HCT116 (cell line): ENCODE results near the gene ING1. TPM values are rescaled to one million over a fixed set of nuclear protein-coding genes. Genes with fewer than 3 reads are reported as not detected.

ENCODE experiments used
- ATAC-seq: fragments of 200-7000 bp; cut with Tn5 transposase; 2 replicates; pipeline ENCODE4 v1.9.1; 2020; ENCODE audit warnings: mild to moderate bottlenecking, moderate library complexity
- BruUV-seq: library from RNA; stranded (reverse); fragments of 400-500 nt; replicated peaks from 2 replicates; lab custom pipeline; 2021; lab: Mats Ljungman, UMichigan
- CTCF ChIA-PET: fragments of 300-600 bp; sonication (Branson Sonifier 250); formaldehyde crosslinking; loops from one replicate; lab custom pipeline; 2021; ENCODE audit warnings: antibody characterized with exemption; lab: Charles Lee
- POLR2A ChIA-PET: fragments of 300-600, 350-600 bp; sonication (Branson Sonifier 250); formaldehyde crosslinking; loops from one replicate; lab custom pipeline; 2021; ENCODE audit warnings: antibody characterized with exemption; lab: Charles Lee
- RAD21 ChIA-PET, 2 experiments: fragments of 300-600 bp; sonication (Branson Sonifier 250); formaldehyde crosslinking; loops; one replicate each; lab custom pipeline; 2023; ENCODE audit warnings: low total read pairs in 2 of 2; ENCODE audit not compliant: uncharacterized antibody in 2 of 2, unreplicated experiment in 2 of 2, low non-redundant PET in 1 of 2; lab: Charles Lee
- DNase-seq: peaks from one replicate; pipeline ENCODE4 v3.0.0-alpha.2; 2010; ENCODE audit warnings: low read depth, low spot score
- H2AFZ ChIP-seq: fragments of 200-600 bp; shearing (Covaris generic), sonication (generic); 2 replicates; pipeline ENCODE4 v1.6.1; 2017; ENCODE audit warnings: low read depth, mixed run types, mixed read lengths, antibody characterized with exemption, low read length; ENCODE audit not compliant: poor library complexity, severe bottlenecking
- H3K27ac ChIP-seq: 2 replicates; pipeline ENCODE4 v1.5.1; 2012; ENCODE audit warnings: low read depth, low read length
- H3K27me3 ChIP-seq: fragments of 200-600 bp; sonication (generic); 2 replicates; pipeline ENCODE4 v1.6.1; 2016; ENCODE audit warnings: mixed run types, low read length, mixed read lengths; ENCODE audit not compliant: insufficient read depth
- H3K36me3 ChIP-seq, 2 experiments: fragments of 200-500 bp in 1 of 2; fragments of 200-600 bp in 1 of 2; sonication (Bioruptor generic) in 1 of 2; sonication (generic) in 1 of 2; 2 replicates each; pipeline versions ENCODE4 v1.5.1 to v1.6.1; 2014 to 2016; ENCODE audit warnings: low read length in 2 of 2, inconsistent platforms in 1 of 2, mixed read lengths in 1 of 2, mixed run types in 1 of 2; ENCODE audit not compliant: insufficient read depth in 2 of 2, control insufficient read depth in 1 of 2
- H3K4me1 ChIP-seq, 2 experiments: fragments of 200-600 bp in 1 of 2; sonication (generic) in 1 of 2; 2 replicates each; pipeline versions ENCODE4 v1.5.1 to v1.6.1; 2012 to 2017; ENCODE audit warnings: low read length in 2 of 2, inconsistent platforms in 1 of 2, mild to moderate bottlenecking in 1 of 2, mixed read lengths in 1 of 2, mixed run types in 1 of 2, moderate library complexity in 1 of 2; ENCODE audit not compliant: insufficient read depth in 2 of 2, control insufficient read depth in 1 of 2
- H3K4me2 ChIP-seq: fragments of 200-600 bp; sonication (generic); 2 replicates; pipeline ENCODE4 v1.6.1; 2017; ENCODE audit warnings: mixed run types, low read length, mixed read lengths
- H3K4me3 ChIP-seq, 2 experiments: fragments of 200-600 bp in 1 of 2; sonication (generic) in 1 of 2; replicated peaks in 1 of 2; 2 replicates each; pipeline ENCODE4 v1.5.1; 2011 to 2016; ENCODE audit warnings: low read length in 2 of 2, control low read depth in 1 of 2, low read depth in 1 of 2, mild to moderate bottlenecking in 1 of 2, mixed read lengths in 1 of 2, mixed run types in 1 of 2
- H3K79me2 ChIP-seq: fragments of 200-600 bp; sonication (generic); 2 replicates; pipeline ENCODE4 v1.6.1; 2017; ENCODE audit warnings: mild to moderate bottlenecking, mixed run types, low read length, moderate library complexity, mixed read lengths; ENCODE audit not compliant: insufficient read depth
- H3K9ac ChIP-seq: fragments of 200-600 bp; sonication (generic); 2 replicates; pipeline ENCODE4 v1.6.1; 2016; ENCODE audit warnings: low read length, mixed read lengths
- H3K9me2 ChIP-seq: fragments of 200-600 bp; sonication (generic), shearing (Covaris generic); 2 replicates; pipeline ENCODE4 v1.6.1; 2017; ENCODE audit warnings: mixed run types, mild to moderate bottlenecking, moderate library complexity; ENCODE audit not compliant: insufficient read depth
- H3K9me3 ChIP-seq, 2 experiments: fragments of 200-500 bp in 1 of 2; fragments of 200-600 bp in 1 of 2; sonication (Bioruptor generic) in 1 of 2; sonication (generic) in 1 of 2; 2 replicates each; pipeline ENCODE4 v1.6.1; 2014 to 2017; ENCODE audit warnings: low read length in 2 of 2, mixed read lengths in 2 of 2, inconsistent platforms in 1 of 2, low read depth in 1 of 2, mild to moderate bottlenecking in 1 of 2, mixed run types in 1 of 2, moderate library complexity in 1 of 2; ENCODE audit not compliant: control insufficient read depth in 1 of 2, insufficient read depth in 1 of 2
- H4K20me1 ChIP-seq: fragments of 200-600 bp; sonication (generic), shearing (Covaris generic); 2 replicates; pipeline ENCODE4 v1.6.1; 2017; ENCODE audit warnings: mixed run types, mild to moderate bottlenecking, moderate library complexity; ENCODE audit not compliant: insufficient read depth
- CEBPB ChIP-seq: IDR thresholded peaks from 2 replicates; pipeline ENCODE4 v1.6.1; 2012; ENCODE audit warnings: low read depth
- EGR1 ChIP-seq: IDR thresholded peaks from 2 replicates; pipeline ENCODE4 v1.6.1; 2012; ENCODE audit warnings: low read depth
- ELF1 ChIP-seq: IDR thresholded peaks from 2 replicates; pipeline ENCODE4 v1.6.1; 2012; ENCODE audit warnings: low read depth, borderline replicate concordance
- EZH2 ChIP-seq: fragments of 200-600 bp; sonication (generic); IDR thresholded peaks from 2 replicates; pipeline ENCODE4 v1.6.1; 2017; ENCODE audit warnings: antibody characterized with exemption, mixed run types
- EZH2phosphoT487 ChIP-seq: fragments of 200-600 bp; IDR thresholded peaks from 2 replicates; pipeline ENCODE4 v1.6.1; 2018; ENCODE audit warnings: antibody characterized with exemption, borderline replicate concordance
- FOSL1 ChIP-seq: IDR thresholded peaks from 2 replicates; pipeline ENCODE4 v1.6.1; 2012; ENCODE audit warnings: low read depth
- POLR2A ChIP-seq: IDR thresholded peaks from 2 replicates; pipeline ENCODE4 v1.7.0; 2011; ENCODE audit warnings: borderline replicate concordance; ENCODE audit not compliant: insufficient read depth, insufficient read length; ENCODE audit errors: extremely low read depth
- POLR2AphosphoS5 ChIP-seq: IDR thresholded peaks from 2 replicates; pipeline ENCODE4 v1.6.1; 2011; ENCODE audit warnings: mild to moderate bottlenecking, low read depth, low read length, moderate library complexity
- RAD21 ChIP-seq: IDR thresholded peaks from 2 replicates; pipeline ENCODE4 v1.6.1; 2012; ENCODE audit warnings: low read depth, mild to moderate bottlenecking
- SIN3A ChIP-seq: IDR thresholded peaks from 2 replicates; pipeline ENCODE4 v1.6.1; 2012; ENCODE audit warnings: low read depth
- SP1 ChIP-seq: IDR thresholded peaks from 2 replicates; pipeline ENCODE4 v1.6.1; 2012; ENCODE audit warnings: low read depth
- SRF ChIP-seq: IDR thresholded peaks from 2 replicates; pipeline ENCODE4 v1.6.1; 2012; ENCODE audit warnings: low read depth
- TCF7L2 ChIP-seq: IDR thresholded peaks from 2 replicates; pipeline ENCODE4 v1.7.0; 2011; ENCODE audit warnings: borderline replicate concordance, inconsistent platforms; ENCODE audit not compliant: insufficient read depth, insufficient read length; ENCODE audit errors: extremely low read depth
- ZFX ChIP-seq: fragments of 450-650 bp; IDR thresholded peaks from 2 replicates; pipeline ENCODE4 v1.6.1; 2017
- intact Hi-C: fragments of 100-400 bp; cut with micrococcal nuclease; formaldehyde crosslinking; loops from 2 replicates; pipeline ENCODE4 v1.10.0; 2022
- total RNA-seq: library from RNA; stranded (reverse); gene quantifications from one replicate; pipeline ENCODE4 v1.2.1, GENCODE V29; 2021; ENCODE audit not compliant: unreplicated experiment
- TF ChIP-seq, protein P1 (sequence below): IDR thresholded peaks from 2 replicates; pipeline ENCODE4 v1.6.1; 2012
- TF ChIP-seq, protein P2 (sequence below): IDR thresholded peaks from 2 replicates; pipeline ENCODE4 v1.6.1; 2012; ENCODE audit warnings: low read depth
- TF ChIP-seq, protein P3 (sequence below), 3 experiments: fragments of 200-600 bp in 1 of 3; sonication (generic) in 1 of 3; IDR thresholded peaks in 2 of 3; conservative IDR thresholded peaks in 1 of 3; 2 replicates each; pipeline ENCODE4 v1.5.1; 2012 to 2017; ENCODE audit warnings: low read depth in 2 of 3, low read length in 2 of 3, antibody characterized with exemption in 1 of 3, borderline replicate concordance in 1 of 3, control low read depth in 1 of 3, mild to moderate bottlenecking in 1 of 3, mixed read lengths in 1 of 3, mixed run types in 1 of 3, moderate library complexity in 1 of 3; ENCODE audit not compliant: insufficient read depth in 1 of 3
- TF ChIP-seq, protein P4 (sequence below): IDR thresholded peaks from 2 replicates; pipeline ENCODE4 v1.6.1; 2012
- TF ChIP-seq, protein P5 (sequence below): IDR thresholded peaks from 2 replicates; pipeline ENCODE4 v1.6.1; 2011; ENCODE audit warnings: mild to moderate bottlenecking, low read length, moderate library complexity; ENCODE audit not compliant: insufficient replicate concordance; ENCODE audit errors: extremely low read depth

The ING1 gene
- total RNA-seq, 1 experiment from 2014 or later = 27.0 TPM

DNA sequence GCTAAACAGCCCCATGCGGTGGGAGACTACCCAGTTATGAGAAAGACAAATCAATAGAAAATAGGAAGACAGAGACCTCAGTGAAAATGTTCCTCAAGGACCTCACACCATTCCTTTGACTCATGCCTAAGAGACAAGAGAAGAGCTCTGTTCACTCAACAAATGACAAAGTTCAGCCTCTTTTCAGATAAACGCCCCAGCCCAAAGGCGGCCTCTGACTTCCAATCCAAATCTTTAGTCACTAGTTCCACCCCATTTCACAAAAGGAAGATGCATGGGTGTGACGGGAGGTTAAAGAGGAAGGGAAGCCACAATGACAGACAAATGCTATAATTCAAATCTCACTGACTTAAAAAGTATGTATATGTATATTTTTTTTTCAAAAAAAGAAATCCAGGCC, 15.7 kb upstream of the ING1 start (continued):
- TF ChIP-seq TCF7L2 (no peak), CEBPB (no peak), EZH2phosphoT487 (no peak)

DNA sequence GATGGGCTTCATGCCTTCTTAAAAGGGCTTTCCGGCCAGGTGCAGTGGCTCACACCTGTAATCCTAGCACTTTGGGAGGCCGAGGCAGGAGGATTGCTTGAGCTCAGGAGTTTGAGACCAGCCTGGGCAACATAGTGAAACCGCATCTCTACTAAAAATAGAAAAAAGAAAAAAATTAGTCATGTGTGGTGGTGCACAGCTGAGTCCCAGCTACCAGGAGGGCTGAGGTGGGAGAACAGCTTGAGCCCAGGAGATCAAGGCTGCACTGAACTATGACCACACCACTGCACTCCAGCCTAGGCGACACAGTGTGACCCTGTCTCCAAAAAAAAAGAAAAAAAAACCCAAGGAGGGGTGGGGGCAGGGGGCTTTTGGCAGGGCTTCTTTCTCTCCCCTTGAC, 14.8 kb upstream of the ING1 start:
- POLR2A ChIA-PET = interaction anchor here (0.6 to 1.9 kb wide), 2 partner anchors 14 to 89 kb away, joined by 3 to 5 read pairs; no protein-coding TSS in a partner anchor
- no peak for TF ChIP-seq ELF1
- TF ChIP-seq EGR1 = no peak
- TF ChIP-seq SRF = no peak
- TF ChIP-seq, protein P1, sequence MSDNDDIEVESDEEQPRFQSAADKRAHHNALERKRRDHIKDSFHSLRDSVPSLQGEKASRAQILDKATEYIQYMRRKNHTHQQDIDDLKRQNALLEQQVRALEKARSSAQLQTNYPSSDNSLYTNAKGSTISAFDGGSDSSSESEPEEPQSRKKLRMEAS = no peak
- TF ChIP-seq FOSL1 = no peak
- TF ChIP-seq, protein P2, sequence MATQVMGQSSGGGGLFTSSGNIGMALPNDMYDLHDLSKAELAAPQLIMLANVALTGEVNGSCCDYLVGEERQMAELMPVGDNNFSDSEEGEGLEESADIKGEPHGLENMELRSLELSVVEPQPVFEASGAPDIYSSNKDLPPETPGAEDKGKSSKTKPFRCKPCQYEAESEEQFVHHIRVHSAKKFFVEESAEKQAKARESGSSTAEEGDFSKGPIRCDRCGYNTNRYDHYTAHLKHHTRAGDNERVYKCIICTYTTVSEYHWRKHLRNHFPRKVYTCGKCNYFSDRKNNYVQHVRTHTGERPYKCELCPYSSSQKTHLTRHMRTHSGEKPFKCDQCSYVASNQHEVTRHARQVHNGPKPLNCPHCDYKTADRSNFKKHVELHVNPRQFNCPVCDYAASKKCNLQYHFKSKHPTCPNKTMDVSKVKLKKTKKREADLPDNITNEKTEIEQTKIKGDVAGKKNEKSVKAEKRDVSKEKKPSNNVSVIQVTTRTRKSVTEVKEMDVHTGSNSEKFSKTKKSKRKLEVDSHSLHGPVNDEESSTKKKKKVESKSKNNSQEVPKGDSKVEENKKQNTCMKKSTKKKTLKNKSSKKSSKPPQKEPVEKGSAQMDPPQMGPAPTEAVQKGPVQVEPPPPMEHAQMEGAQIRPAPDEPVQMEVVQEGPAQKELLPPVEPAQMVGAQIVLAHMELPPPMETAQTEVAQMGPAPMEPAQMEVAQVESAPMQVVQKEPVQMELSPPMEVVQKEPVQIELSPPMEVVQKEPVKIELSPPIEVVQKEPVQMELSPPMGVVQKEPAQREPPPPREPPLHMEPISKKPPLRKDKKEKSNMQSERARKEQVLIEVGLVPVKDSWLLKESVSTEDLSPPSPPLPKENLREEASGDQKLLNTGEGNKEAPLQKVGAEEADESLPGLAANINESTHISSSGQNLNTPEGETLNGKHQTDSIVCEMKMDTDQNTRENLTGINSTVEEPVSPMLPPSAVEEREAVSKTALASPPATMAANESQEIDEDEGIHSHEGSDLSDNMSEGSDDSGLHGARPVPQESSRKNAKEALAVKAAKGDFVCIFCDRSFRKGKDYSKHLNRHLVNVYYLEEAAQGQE = no peak
- TF ChIP-seq SP1 = no peak
- no peak for TF ChIP-seq SIN3A
- TF ChIP-seq EZH2 = no peak
- TF ChIP-seq TCF7L2 = no peak
- TF ChIP-seq, protein P3, sequence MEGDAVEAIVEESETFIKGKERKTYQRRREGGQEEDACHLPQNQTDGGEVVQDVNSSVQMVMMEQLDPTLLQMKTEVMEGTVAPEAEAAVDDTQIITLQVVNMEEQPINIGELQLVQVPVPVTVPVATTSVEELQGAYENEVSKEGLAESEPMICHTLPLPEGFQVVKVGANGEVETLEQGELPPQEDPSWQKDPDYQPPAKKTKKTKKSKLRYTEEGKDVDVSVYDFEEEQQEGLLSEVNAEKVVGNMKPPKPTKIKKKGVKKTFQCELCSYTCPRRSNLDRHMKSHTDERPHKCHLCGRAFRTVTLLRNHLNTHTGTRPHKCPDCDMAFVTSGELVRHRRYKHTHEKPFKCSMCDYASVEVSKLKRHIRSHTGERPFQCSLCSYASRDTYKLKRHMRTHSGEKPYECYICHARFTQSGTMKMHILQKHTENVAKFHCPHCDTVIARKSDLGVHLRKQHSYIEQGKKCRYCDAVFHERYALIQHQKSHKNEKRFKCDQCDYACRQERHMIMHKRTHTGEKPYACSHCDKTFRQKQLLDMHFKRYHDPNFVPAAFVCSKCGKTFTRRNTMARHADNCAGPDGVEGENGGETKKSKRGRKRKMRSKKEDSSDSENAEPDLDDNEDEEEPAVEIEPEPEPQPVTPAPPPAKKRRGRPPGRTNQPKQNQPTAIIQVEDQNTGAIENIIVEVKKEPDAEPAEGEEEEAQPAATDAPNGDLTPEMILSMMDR (IDR thresholded peaks at IDR 0.05 in 2 of 3, conservative IDR thresholded peaks at IDR 0.05 in 1 of 3; ENCODE audit: borderline replicate concordance in 1 of 3, insufficient read depth in 1 of 3, low read depth in 2 of 3, low read length in 2 of 3) = no peak
- TF ChIP-seq ZFX = no peak
- TF ChIP-seq, protein P4, sequence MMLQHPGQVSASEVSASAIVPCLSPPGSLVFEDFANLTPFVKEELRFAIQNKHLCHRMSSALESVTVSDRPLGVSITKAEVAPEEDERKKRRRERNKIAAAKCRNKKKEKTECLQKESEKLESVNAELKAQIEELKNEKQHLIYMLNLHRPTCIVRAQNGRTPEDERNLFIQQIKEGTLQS = no peak
- TF ChIP-seq, protein P5, sequence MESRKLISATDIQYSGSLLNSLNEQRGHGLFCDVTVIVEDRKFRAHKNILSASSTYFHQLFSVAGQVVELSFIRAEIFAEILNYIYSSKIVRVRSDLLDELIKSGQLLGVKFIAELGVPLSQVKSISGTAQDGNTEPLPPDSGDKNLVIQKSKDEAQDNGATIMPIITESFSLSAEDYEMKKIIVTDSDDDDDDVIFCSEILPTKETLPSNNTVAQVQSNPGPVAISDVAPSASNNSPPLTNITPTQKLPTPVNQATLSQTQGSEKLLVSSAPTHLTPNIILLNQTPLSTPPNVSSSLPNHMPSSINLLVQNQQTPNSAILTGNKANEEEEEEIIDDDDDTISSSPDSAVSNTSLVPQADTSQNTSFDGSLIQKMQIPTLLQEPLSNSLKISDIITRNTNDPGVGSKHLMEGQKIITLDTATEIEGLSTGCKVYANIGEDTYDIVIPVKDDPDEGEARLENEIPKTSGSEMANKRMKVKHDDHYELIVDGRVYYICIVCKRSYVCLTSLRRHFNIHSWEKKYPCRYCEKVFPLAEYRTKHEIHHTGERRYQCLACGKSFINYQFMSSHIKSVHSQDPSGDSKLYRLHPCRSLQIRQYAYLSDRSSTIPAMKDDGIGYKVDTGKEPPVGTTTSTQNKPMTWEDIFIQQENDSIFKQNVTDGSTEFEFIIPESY = no peak
- no peak for TF ChIP-seq RAD21
- no peak for TF ChIP-seq CEBPB
- TF ChIP-seq POLR2A = no peak
- no peak for TF ChIP-seq POLR2AphosphoS5
- TF ChIP-seq, all 23 proteins: peak for 0

More for the DNA sequence above, 14.8 kb upstream of the ING1 start:
- Histone ChIP-seq H2AFZ (no peak overlapping the region), H4K20me1 (peaks cover 4% of the 10 kb centered on the region; the same call in 1 of the 2 replicates), H3K9me2 (no peaks in the 10 kb centered on the region), H3K27me3 (no peaks in the 10 kb centered on the region), H3K27ac (no peak overlapping the region), H3K79me2 (peaks cover 44% of the 10 kb centered on the region), H3K4me3 (no peak overlapping the region), H3K4me2 (no peak overlapping the region), H3K36me3 (peaks cover 32 to 39% of the 10 kb centered on the region in 2 experiments), H3K9me3 (no peaks in the 10 kb centered on the region), H3K9ac (no peak overlapping the region), H3K4me1 (peaks cover 0 to under 1% of the 10 kb centered on the region in 2 experiments; a peak in 1 of 4 replicates)
- intact Hi-C loops = no loop called here
- ATAC-seq = no peak
- no peak for DNase-seq
- RAD21 ChIA-PET = no interaction called here
- CTCF ChIA-PET = no interaction called here
- no TSS peak for BruUV-seq
